GM12872 (cell line): ENCODE data around the gene ARNT2.

Source experiments
- TF ChIP-seq, protein P1 (sequence below): IDR thresholded peaks from 3 replicates; pipeline ENCODE4 v1.5.1; 2011; ENCODE audit warnings: low read depth, mild to moderate bottlenecking, low read length, moderate library complexity; ENCODE audit not compliant: insufficient read depth

The ARNT2 gene

DNA sequence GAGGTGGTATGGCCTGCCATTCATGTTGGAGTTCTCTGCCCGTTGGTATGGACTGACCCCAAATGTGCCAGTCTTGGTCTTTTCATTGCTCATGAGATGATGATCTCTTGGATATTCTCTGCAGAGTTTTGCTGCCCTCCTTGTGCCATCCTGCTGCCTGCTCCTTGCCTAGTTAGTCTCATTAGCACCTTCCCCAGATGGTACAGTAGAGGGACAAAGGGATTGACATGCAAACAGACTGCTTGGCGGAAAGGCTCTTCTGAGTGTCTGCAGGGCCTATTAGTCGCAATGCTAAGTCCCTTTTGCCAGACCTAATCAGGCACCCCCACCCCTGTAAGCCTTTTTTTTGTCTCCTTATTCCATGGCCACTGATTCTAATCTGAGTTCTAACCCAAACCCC is 90.6 kb downstream of the ARNT2 start:
- TF ChIP-seq, protein P1, sequence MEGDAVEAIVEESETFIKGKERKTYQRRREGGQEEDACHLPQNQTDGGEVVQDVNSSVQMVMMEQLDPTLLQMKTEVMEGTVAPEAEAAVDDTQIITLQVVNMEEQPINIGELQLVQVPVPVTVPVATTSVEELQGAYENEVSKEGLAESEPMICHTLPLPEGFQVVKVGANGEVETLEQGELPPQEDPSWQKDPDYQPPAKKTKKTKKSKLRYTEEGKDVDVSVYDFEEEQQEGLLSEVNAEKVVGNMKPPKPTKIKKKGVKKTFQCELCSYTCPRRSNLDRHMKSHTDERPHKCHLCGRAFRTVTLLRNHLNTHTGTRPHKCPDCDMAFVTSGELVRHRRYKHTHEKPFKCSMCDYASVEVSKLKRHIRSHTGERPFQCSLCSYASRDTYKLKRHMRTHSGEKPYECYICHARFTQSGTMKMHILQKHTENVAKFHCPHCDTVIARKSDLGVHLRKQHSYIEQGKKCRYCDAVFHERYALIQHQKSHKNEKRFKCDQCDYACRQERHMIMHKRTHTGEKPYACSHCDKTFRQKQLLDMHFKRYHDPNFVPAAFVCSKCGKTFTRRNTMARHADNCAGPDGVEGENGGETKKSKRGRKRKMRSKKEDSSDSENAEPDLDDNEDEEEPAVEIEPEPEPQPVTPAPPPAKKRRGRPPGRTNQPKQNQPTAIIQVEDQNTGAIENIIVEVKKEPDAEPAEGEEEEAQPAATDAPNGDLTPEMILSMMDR: no peak

DNA sequence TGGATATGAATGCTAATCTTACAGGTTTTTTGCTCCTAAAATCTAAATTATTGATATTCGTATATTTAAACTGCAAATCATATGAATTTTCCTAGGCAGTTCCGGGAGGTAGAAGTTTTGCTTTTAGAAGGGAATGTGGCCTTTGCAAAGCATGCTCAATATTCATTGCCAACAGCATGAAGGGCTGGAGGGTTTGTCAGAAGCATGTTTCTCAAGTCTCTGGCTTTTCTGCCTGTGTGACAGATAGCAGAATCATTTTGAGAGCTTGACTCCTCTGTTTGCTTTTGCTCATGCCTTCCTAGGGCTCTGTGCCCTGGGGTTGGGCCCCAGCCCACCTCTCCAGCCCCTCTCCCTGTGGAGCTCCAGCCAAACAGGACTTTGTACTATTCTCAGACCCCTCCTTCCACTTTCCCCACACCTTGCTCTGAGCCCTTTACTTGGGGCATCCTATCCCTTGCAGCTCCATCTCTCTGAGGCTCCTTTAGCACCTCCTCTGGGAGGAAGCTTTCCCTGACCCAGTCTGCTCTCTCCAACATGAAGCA is 91.3 kb downstream of the ARNT2 start:
- TF ChIP-seq, protein P1: no peak

DNA sequence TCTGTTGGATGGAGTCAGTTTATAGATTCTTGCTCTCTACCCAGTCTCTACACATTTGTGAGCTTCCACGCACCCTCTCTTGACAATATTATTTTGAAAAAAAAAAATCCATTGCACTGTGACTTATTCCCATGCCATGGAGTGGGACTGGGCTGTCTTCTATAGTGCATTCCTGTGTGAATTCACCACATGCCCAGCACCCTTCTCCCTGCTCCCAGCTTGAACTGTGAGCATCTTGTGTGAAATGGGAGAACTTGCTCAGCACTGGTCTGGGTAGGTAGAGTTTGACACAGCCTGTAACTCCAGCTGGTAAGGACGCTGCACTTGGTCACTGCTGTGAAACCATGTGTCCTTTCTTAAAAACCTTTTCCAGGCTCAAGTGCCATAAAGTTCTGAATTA is 91.9 kb downstream of the ARNT2 start:
- TF ChIP-seq, protein P1: no peak

DNA sequence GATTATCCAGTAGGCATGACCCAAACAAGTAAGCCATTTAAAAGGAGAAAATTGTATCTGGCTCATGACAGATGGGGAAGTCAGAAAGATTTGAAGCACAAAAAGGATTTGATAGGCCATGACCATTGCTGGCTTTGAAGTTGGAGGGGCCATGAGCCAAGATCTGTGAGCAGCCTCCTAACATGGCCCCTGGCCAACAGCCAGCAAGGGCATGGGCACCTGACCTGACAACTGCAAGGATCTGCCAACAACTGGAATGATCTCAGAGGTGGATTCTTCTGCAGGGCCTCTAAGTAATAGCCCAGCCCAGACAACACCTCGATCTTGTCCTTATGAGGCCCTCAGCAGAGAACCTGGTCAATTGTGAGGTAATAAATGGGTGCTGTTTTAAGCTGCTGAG is 93.0 kb downstream of the ARNT2 start:
- TF ChIP-seq, protein P1: no peak

DNA sequence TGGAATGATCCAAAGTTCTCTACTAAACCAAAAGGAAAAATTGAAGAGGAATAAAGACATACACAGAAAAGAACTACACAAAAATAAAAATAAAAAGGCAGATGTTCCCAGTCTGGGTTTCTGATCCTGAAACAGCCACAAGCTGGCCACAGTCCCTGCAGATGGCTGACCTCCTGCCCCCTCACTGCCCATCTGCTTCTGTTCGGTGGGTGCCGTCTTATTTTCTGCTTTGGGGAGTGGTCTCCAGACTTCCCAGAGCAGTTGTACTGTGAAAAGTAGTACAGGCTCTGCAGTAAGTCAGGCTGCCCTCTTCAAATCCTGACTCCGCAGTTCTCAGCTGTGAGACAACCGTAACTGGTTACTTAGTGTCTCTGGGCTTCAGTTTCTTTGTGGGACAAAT is 94.5 kb downstream of the ARNT2 start:
- TF ChIP-seq, protein P1: no peak

DNA sequence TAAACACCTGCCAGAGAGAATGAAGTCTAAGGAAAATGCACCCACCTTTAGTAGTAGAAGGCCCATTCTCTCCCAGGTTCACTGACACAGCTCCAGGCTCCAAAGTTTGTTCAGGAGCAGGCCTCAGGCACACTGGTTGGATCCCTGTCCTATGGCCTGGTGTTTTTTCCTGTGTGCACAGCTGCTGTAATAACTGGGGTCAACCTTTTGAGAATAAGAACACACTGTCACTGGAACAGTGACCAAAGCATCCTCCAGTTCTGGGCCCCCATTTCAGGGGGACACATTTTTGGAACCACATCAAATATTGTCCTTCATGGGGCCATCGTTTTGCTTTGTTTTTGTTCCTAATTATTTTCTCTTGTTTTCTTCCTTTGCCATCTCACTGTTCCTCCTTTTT is 95.8 kb downstream of the ARNT2 start:
- TF ChIP-seq, protein P1: no peak

DNA sequence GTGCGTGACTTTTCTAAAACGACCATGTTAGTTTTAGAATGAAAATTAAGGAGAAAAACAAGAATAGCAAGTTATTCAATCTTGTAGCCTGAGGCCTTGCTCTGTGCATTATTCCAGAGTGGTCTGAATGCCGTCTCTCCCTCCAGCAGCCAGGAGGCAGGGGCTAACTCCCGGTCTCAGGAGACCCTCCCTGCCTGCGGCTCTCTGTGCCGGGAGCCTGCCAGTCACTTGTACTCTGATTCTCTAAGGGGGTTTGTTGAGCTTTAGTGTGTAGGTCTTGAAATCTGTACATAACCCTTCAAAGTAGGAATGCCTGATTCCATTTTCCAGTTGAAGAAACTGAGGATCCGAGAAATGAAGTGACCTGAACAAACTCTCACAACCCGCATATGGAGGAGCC is 97.3 kb downstream of the ARNT2 start:
- TF ChIP-seq, protein P1: no peak
